GM10248 (cell line): ENCODE results near the gene PNLDC1.
"Not testable (repeated sequence)": the region's sequence is repeated elsewhere in the genome, so short reads cannot be mapped to it uniquely, and the experiment has no call there.

Source experiments
- CTCF ChIA-PET: fragments of 300-600 bp; sonication (Branson Sonifier 250); formaldehyde crosslinking; extraction: SDS; loops from one replicate; lab custom pipeline; 2021; ENCODE audit warnings: antibody characterized with exemption; lab: Yijun Ruan, JAX
- POLR2A ChIA-PET: fragments of 350-650 bp; sonication (Branson Sonifier 250); formaldehyde crosslinking; extraction: SDS; loops from one replicate; lab custom pipeline; 2020; ENCODE audit warnings: antibody characterized with exemption; lab: Yijun Ruan, JAX
- DNase-seq: peaks from one replicate; pipeline ENCODE4 v3.0.0; 2012; ENCODE audit errors: extremely low spot score
- CTCF ChIP-seq: IDR thresholded peaks from 2 replicates; pipeline ENCODE4 v1.5.1; 2012; ENCODE audit warnings: mild to moderate bottlenecking, low read depth; ENCODE audit errors: extremely low read depth, missing control alignments, control extremely low read depth

PNLDC1 gene

GRCh38 chr6:159813781-159814180 lies 13.7 kb downstream of the PNLDC1 start:
- DNase-seq = no peak
- no peak for TF ChIP-seq CTCF
- POLR2A ChIA-PET = no interaction called here
- CTCF ChIA-PET = interaction anchor here (1.1 kb wide), 1 partner anchor 38 kb away, joined by 3 read pairs; no protein-coding TSS in a partner anchor

GRCh38 chr6:159815410-159815809 lies 15.3 kb downstream of the PNLDC1 start:
- DNase-seq = no peak
- ChIA-PET CTCF (interaction anchor here (1.5 kb wide), 1 partner anchor 704 kb away, joined by 4 read pairs; no protein-coding TSS in a partner anchor), POLR2A (no interaction called here)
- no peak for TF ChIP-seq CTCF

GRCh38 chr6:159816775-159817174 lies 16.7 kb downstream of the PNLDC1 start:
- CTCF ChIA-PET = interaction anchor here (1.2 kb wide), 1 partner anchor 12 kb away, joined by 3 read pairs; no protein-coding TSS in a partner anchor
- DNase-seq, POLR2A ChIA-PET: not testable (repeated sequence)

GRCh38 chr6:159817951-159818739 lies 18.1 kb downstream of the PNLDC1 start:
- no peak for TF ChIP-seq CTCF
- CTCF ChIA-PET = interaction anchor here (1.2 kb wide), 1 partner anchor 26 kb away, joined by 3 read pairs; no protein-coding TSS in a partner anchor

GRCh38 chr6:159819098-159819497 lies 19.0 kb downstream of the PNLDC1 start:
- no peak for TF ChIP-seq CTCF
- no peak for DNase-seq
- POLR2A ChIA-PET = no interaction called here
- CTCF ChIA-PET = interaction anchor here (0.8 to 1.2 kb wide), 2 partner anchors 25 to 43 kb away, joined by 3 read pairs; no protein-coding TSS in a partner anchor

More at GRCh38 chr6:159817951-159818739, 18.1 kb downstream of the PNLDC1 start:
- POLR2A ChIA-PET = no interaction called here
- DNase-seq = no peak

GRCh38 chr6:159819932-159820640 lies 20.0 kb downstream of the PNLDC1 start:
- TF ChIP-seq CTCF = no peak
- peak; percentile 48 for DNase-seq
- ChIA-PET CTCF (interaction anchor here (0.8 to 1.2 kb wide), 2 partner anchors 42 to 66 kb away, joined by 3 read pairs; no protein-coding TSS in a partner anchor), POLR2A (no interaction called here)
